CD4-positive, alpha-beta T cell treated with Interleukin-6 at 100 ng/mL for 8 hours (primary cell): ENCODE measurements around the gene EFCAB10.

Experiments
- DNase-seq: peaks from one replicate; pipeline ENCODE4 v3.0.0-alpha.2; 2020; ENCODE audit warnings: mixed read lengths, low spot score

The EFCAB10 gene

GRCh38 chr7:105581066-105581811 lies at the start of gene EFCAB10:
Gene EFCAB10 (minus strand): TSS chr7:105581493. CDS start chr7:105581463, 30 bp downstream.
- DNase-seq: peak; percentile 4

- no peak for DNase-seq
These were observed 44.7 kb upstream of the EFCAB10 start for GRCh38 chr7:105625986-105626385.

- DNase-seq: no peak
These were observed 42.6 kb upstream of the EFCAB10 start for GRCh38 chr7:105623906-105624305.

GRCh38 chr7:105623378-105623777 lies 42.1 kb upstream of the EFCAB10 start:
- DNase-seq: no peak

GRCh38 chr7:105622106-105622731 lies 40.9 kb upstream of the EFCAB10 start:
- DNase-seq: no peak

- no peak for DNase-seq
These were observed 40.3 kb upstream of the EFCAB10 start for GRCh38 chr7:105621617-105622016.

GRCh38 chr7:105621176-105621575 lies 39.9 kb upstream of the EFCAB10 start:
- DNase-seq: no peak

GRCh38 chr7:105619590-105619989 lies 38.3 kb upstream of the EFCAB10 start:
- DNase-seq: no peak

- DNase-seq: no peak
These were observed 36.7 kb upstream of the EFCAB10 start for GRCh38 chr7:105618016-105618296.

- no peak for DNase-seq
These were observed 36.2 kb upstream of the EFCAB10 start for GRCh38 chr7:105617280-105618015.

GRCh38 chr7:105614341-105614840 lies 33.1 kb upstream of the EFCAB10 start:
- no peak for DNase-seq

- no peak for DNase-seq
These were observed 32.5 kb upstream of the EFCAB10 start for GRCh38 chr7:105613611-105614330.

- no peak for DNase-seq
These were observed 31.5 kb upstream of the EFCAB10 start for GRCh38 chr7:105612806-105613205.

GRCh38 chr7:105611856-105612775 lies 30.8 kb upstream of the EFCAB10 start:
- DNase-seq: no peak

- DNase-seq: no peak
These were observed 29.1 kb upstream of the EFCAB10 start for GRCh38 chr7:105610165-105610930.

- DNase-seq: no peak
These were observed 21.3 kb upstream of the EFCAB10 start for GRCh38 chr7:105602325-105603305.

GRCh38 chr7:105600720-105601550 lies 19.6 kb upstream of the EFCAB10 start:
- DNase-seq: no peak

- DNase-seq: no peak
These were observed 18.3 kb upstream of the EFCAB10 start for GRCh38 chr7:105599551-105599950.
